ENCODE data around the gene GSG1L.

GSG1L gene

DNA sequence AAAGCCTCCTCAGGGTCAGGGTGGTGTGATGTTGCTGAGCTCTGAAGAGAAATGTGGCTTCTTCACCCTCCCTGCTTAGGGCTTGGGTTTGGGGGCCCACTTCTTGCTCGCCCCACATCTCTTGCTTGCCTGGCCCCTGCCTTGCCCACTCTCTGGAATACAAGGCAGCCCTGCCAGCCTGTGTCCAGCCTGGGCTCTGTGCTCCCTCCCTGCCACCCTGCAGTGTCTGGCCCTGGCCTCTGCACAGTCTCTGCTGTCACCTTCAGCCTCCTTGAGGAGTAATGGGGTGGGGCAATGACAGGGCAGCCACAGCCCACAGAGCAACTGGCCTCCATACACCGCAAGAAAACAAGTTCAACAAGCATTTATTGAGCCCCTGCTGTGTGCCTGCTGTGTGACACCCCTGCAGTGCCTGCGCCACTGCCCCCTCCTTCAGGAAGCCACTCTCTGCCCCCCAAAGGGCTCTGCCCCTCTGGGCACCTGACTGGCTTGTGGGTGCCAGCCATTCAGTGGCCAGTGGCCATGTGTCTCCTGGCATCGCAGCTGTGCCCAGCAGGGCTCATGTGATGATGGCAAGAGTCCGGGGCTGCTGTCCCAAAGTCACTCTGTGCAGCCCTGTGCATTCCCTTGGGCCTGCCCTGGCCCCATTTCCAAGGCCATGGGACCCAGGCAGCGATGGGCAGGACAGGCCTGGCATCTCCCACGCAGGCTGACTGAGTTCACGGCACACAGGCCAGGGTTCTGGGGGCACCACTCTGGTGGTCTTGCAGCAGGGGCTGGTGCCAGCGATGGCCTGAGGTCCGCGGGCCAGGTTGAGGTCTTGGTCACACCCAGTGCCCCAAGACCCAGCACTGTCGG, 272.7 kb downstream of the GSG1L start:
- no peaks in the 10 kb centered on the region for H3K27me3 ChIP-seq (ENCODE audit: insufficient read depth, low read depth, severe bottlenecking)
- TF ChIP-seq CTCF (IDR thresholded peaks at IDR 0.05; ENCODE audit: low read depth, low read length) = no peak
- H3K36me3 ChIP-seq = no peaks in the 10 kb centered on the region
- no peak overlapping the region for H3K4me3 ChIP-seq (ENCODE audit: low read depth, low read length)
- H3K27ac ChIP-seq = no peak overlapping the region
- DNase-seq = no peak
- no peaks in the 10 kb centered on the region for H3K9me3 ChIP-seq (ENCODE audit: severe bottlenecking)

- DNase-seq = no peak
- Histone ChIP-seq H3K27ac (no peak overlapping the region), H3K4me3 (ENCODE audit: low read depth, low read length) (no peak overlapping the region), H3K27me3 (ENCODE audit: insufficient read depth, low read depth, severe bottlenecking) (no peaks in the 10 kb centered on the region), H3K36me3 (no peaks in the 10 kb centered on the region), H3K9me3 (ENCODE audit: severe bottlenecking) (no peaks in the 10 kb centered on the region)
- no peak for TF ChIP-seq CTCF (IDR thresholded peaks at IDR 0.05; ENCODE audit: low read depth, low read length)
Observed at GRCh38 chr16:27789595-27790241, 273.8 kb downstream of the GSG1L start.

- Histone ChIP-seq H3K36me3 (no peaks in the 10 kb centered on the region), H3K27ac (no peak overlapping the region), H3K4me3 (ENCODE audit: low read depth, low read length) (no peak overlapping the region), H3K27me3 (ENCODE audit: insufficient read depth, low read depth, severe bottlenecking) (no peaks in the 10 kb centered on the region), H3K9me3 (ENCODE audit: severe bottlenecking) (no peaks in the 10 kb centered on the region)
- no peak for DNase-seq
- no peak for TF ChIP-seq CTCF (IDR thresholded peaks at IDR 0.05; ENCODE audit: low read depth, low read length)
Observed at GRCh38 chr16:27789150-27789549, 274.4 kb downstream of the GSG1L start.

GRCh38 chr16:27787665-27788064, 275.8 kb downstream of the GSG1L start:
- no peak for DNase-seq
- no peaks in the 10 kb centered on the region for H3K9me3 ChIP-seq (ENCODE audit: severe bottlenecking)
- no peak overlapping the region for H3K27ac ChIP-seq
- H3K4me3 ChIP-seq (ENCODE audit: low read depth, low read length) = no peak overlapping the region
- no peaks in the 10 kb centered on the region for H3K27me3 ChIP-seq (ENCODE audit: insufficient read depth, low read depth, severe bottlenecking)
- no peaks in the 10 kb centered on the region for H3K36me3 ChIP-seq
- no peak for TF ChIP-seq CTCF (IDR thresholded peaks at IDR 0.05; ENCODE audit: low read depth, low read length)

DNA sequence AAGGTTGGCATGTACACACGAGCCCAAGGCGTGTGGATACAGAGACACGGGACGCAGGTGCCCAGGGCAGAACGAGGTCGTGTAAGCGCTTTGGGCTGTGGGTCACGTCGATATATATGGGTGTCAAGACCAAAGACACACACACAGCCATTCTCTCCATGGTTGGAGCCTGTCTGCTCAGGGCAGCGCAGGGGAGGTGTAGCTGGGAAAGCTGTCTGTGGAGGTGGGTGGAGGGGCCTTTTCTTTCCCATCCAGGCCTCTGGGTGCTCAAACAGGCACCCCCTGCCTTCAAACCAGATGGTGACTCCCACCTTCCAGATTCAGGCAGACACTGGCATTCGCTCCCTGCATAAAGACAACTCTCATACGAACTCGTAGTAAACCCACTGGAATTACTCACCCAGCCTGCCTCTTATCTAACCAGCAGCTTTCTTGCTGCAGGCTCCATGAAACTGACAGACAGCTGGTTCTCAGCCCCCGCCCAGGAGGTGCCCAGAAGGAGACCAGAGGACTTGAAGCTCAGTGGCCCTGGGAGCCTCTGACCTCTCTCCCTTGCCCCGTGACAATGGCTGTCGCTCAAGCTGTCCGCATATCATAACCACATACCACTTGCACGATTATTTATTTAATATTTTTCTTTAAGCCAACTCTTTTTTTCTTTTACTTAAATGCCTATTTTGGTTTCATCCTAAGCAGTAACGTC, 276.4 kb downstream of the GSG1L start:
- H3K27ac ChIP-seq = no peak overlapping the region
- no peak for TF ChIP-seq CTCF (IDR thresholded peaks at IDR 0.05; ENCODE audit: low read depth, low read length)
- H3K9me3 ChIP-seq (ENCODE audit: severe bottlenecking) = no peaks in the 10 kb centered on the region
- no peaks in the 10 kb centered on the region for H3K36me3 ChIP-seq
- DNase-seq = no peak
- no peaks in the 10 kb centered on the region for H3K27me3 ChIP-seq (ENCODE audit: insufficient read depth, low read depth, severe bottlenecking)
- no peak overlapping the region for H3K4me3 ChIP-seq (ENCODE audit: low read depth, low read length)
